ENCODE results near the gene SCN1B. TPM values are rescaled to one million over a fixed set of nuclear protein-coding genes. Genes with fewer than 3 reads are reported as not detected.
"Not testable (repeated sequence)": the region's sequence is repeated elsewhere in the genome, so short reads cannot be mapped to it uniquely, and the experiment has no call there.

Gene SCN1B
- total and polyA plus RNA-seq, 8 donors, result 0.82 to 9.7 (median 1.1) TPM

DNA sequence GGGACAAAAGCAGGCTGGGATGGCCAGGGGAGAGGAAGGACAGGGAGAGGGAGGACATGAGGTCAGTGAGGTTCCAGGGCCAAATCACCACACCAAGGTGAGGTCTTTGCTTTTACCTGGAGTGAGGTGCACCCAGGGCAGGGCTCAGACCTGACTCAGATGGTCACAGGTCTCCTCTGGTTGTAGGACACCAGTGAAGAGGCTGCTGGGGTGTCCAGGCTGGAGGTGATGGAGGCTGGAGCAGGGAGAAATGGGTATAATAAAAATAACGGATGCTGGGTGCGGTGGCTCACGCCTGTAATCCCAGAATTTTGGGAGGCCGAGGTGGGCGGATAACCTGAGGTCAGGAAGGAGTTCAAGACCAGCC, 23.3 kb upstream of the SCN1B start:
- intact Hi-C loops (cut with DNase I), result no loop called here
- TF ChIP-seq, protein P1, sequence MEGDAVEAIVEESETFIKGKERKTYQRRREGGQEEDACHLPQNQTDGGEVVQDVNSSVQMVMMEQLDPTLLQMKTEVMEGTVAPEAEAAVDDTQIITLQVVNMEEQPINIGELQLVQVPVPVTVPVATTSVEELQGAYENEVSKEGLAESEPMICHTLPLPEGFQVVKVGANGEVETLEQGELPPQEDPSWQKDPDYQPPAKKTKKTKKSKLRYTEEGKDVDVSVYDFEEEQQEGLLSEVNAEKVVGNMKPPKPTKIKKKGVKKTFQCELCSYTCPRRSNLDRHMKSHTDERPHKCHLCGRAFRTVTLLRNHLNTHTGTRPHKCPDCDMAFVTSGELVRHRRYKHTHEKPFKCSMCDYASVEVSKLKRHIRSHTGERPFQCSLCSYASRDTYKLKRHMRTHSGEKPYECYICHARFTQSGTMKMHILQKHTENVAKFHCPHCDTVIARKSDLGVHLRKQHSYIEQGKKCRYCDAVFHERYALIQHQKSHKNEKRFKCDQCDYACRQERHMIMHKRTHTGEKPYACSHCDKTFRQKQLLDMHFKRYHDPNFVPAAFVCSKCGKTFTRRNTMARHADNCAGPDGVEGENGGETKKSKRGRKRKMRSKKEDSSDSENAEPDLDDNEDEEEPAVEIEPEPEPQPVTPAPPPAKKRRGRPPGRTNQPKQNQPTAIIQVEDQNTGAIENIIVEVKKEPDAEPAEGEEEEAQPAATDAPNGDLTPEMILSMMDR (IDR thresholded peaks at IDR 0.05), result no peak
- Histone ChIP-seq H3K27me3 (no peaks in the 10 kb centered on the region), H3K9me3 (no peaks in the 10 kb centered on the region), H3K4me3 (no peak overlapping the region), H3K36me3 (peaks cover 0 to 66% of the 10 kb centered on the region in 2 donors), H3K27ac (peak overlapping the region; percentile 67 to 97), H3K4me1 (peaks cover 40 to 99% of the 10 kb centered on the region in 2 donors)
- DNase-seq (peak in 1 of 4 donors; percentile 22), ATAC-seq (no peak)

DNA sequence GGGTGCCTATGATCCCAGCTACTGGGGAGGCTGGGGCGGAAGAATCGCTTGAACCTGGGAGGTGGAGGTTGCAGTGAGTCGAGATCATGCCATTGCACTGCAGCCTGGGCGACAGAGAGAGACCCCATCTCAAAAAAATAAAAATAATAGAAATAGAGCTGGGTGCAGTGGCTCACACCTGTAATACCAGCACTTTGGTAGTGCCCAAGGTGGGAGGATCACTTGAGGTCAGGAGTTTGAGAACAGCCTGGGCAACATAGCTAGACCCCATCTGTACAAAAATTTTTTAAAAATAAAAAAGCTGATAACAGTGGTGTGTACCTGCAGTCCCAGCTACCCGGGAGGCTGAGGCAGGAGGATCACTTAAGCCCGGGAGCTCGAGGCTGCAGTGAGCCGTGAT, 22.8 kb upstream of the SCN1B start:
- H3K4me3 ChIP-seq; H3K9me3 ChIP-seq; intact Hi-C loops (cut with DNase I); ATAC-seq; H3K27me3 ChIP-seq: not testable (repeated sequence)
- H3K4me1 ChIP-seq, result peaks cover 40 to 99% of the 10 kb centered on the region in 2 donors
- H3K27ac ChIP-seq, result peak overlapping the region; percentile 67 to 97
- H3K36me3 ChIP-seq, result peaks cover 0 to 66% of the 10 kb centered on the region in 2 donors
- DNase-seq, result peak in 1 of 4 donors; percentile 15

DNA sequence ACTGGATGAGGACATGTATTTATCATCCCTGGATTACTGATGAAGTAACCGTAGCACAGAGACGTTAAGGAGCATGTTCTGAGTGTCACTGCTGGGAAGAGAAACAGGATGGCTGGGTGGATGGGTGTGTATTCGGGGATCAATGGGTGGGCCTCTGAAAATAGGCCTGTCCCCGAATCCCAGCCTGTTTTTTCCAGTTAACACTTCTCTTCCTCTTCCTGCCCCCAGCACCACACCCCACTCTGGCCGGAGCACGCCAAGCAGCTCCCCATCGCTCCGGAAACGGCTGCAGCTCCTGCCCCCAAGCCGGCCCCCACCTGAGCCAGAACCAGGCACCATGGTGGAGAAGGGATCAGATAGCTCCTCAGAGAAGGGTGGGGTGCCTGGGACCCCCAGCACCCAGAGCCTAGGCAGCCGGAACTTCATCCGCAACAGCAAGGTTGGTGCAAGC, 21.4 kb upstream of the SCN1B start:
- intact Hi-C loops (cut with DNase I), result no loop called here
- Histone ChIP-seq H3K9me3 (no peaks in the 10 kb centered on the region), H3K4me3 (no peak overlapping the region), H3K27me3 (no peaks in the 10 kb centered on the region), H3K4me1 (peaks cover 36 to 99% of the 10 kb centered on the region in 2 donors), H3K27ac (peak overlapping the region; percentile 44 to 97), H3K36me3 (peaks cover 0 to 74% of the 10 kb centered on the region in 2 donors)
- no peak for DNase-seq
- TF ChIP-seq, protein P1 (IDR thresholded peaks at IDR 0.05), result no peak
- ATAC-seq, result no peak

DNA sequence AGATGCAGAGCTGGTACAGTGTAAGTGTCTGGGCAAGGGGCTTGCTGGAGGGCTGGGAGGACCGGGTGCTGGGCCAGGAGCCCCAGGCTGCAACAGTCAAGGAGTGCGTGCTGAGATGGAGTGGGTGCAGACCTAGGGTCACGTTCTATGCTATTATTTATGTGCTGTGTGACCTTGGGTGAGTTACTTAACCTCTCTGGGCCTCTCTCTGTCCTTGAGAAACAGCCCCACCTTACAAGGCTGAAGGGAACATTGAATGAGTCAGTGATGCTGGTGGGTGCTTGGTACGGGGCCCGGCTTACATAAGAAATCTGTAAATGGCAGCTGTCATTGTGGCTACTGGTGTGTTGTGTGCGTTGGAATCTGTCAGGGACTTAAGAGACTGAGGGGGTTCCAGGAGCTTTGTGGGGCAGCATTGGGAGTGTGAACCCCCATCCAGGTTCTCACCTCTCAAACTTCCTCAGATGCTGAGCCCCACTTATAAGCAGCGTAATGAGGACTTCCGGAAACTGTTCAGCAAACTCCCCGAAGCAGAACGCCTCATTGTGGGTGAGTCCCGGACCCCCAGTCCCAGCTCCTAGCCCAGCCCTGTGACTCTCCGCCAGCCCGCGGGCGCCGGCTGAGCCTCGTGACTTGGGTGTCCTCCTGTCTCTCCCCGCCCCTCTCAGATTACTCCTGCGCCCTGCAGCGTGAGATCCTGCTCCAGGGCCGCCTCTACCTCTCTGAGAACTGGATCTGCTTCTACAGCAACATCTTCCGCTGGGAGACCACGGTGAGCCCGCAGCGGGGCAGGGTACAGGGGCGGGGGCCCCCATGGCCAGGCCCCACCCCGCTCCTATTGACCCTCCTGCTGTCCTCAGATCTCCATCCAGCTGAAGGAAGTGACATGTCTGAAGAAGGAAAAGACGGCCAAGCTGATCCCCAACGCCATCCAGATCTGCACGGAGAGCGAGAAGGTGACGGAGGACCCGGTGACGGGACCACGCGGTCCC, 20.6 kb upstream of the SCN1B start:
- intact Hi-C loops (cut with DNase I), result loop anchor here in 1 of 2 donors (5.0 kb wide), 1 partner anchor 37 kb away; no protein-coding TSS in a partner anchor
- ATAC-seq (no peak), DNase-seq (no peak)
- no peaks in the 10 kb centered on the region for H3K9me3 ChIP-seq
- H3K27ac ChIP-seq, result peak overlapping the region in 1 of 2 donors; percentile 97
- H3K36me3 ChIP-seq, result peaks cover 0 to 77% of the 10 kb centered on the region in 2 donors
- H3K27me3 ChIP-seq, result no peaks in the 10 kb centered on the region
- TF ChIP-seq, protein P1 (IDR thresholded peaks at IDR 0.05), result no peak
- peaks cover 28 to 99% of the 10 kb centered on the region in 2 donors for H3K4me1 ChIP-seq
- no peak overlapping the region for H3K4me3 ChIP-seq

DNA sequence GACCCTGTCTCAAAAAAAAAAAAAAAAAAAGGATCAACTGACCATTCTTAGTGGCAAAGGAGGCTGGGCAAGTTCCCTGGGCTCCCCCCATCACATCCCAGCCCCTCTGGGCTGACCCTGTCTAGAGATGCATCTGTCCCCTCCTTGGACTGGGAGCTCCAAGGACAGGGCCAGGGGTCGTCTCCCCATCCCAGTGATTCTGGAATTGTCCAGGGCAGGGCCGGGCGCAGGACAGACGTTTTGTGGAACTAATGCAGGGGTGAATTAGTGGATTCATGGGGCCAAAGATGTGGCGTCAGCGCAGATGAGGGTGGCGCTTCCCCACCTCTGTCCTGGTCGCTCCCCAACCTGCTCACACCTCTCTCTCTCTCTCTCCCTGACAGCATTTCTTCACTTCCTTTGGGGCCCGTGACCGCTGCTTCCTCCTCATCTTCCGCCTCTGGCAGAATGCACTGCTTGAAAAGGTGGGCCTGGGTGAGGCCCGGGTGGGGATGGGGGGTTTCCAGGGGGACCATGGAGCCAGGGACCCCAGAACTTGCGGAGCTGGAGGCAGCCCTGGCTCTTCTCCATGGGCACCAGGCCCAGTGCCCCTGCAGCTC, 19.1 kb upstream of the SCN1B start:
- Histone ChIP-seq H3K27ac (peak overlapping the region in 1 of 2 donors; percentile 97), H3K9me3 (no peaks in the 10 kb centered on the region), H3K36me3 (peaks cover 0 to 82% of the 10 kb centered on the region in 2 donors), H3K27me3 (no peaks in the 10 kb centered on the region), H3K4me3 (no peak overlapping the region), H3K4me1 (peaks cover 18 to 90% of the 10 kb centered on the region in 2 donors)
- no peak for ATAC-seq
- DNase-seq, result no peak
- TF ChIP-seq, protein P1 (IDR thresholded peaks at IDR 0.05), result no peak
- intact Hi-C loops (cut with DNase I), result loop anchor here in 1 of 2 donors (5.0 kb wide), 1 partner anchor 39 kb away; no protein-coding TSS in a partner anchor
